22Rv1 (cell line): Measurements from ENCODE around the gene THOC7.

ENCODE experiments used
- H3K27ac ChIP-seq: fragments of 450-650 bp; 2 replicates; pipeline ENCODE4 v1.5.1; 2017
- CTCF ChIP-seq: fragments of 450-650 bp; IDR thresholded peaks from 2 replicates; pipeline ENCODE4 v1.5.1; 2017; ENCODE audit warnings: mild to moderate bottlenecking
- ZFX ChIP-seq: fragments of 450-650 bp; IDR thresholded peaks from 2 replicates; pipeline ENCODE4 v1.6.1; 2017; ENCODE audit warnings: antibody characterized with exemption, borderline replicate concordance

The THOC7 gene

GRCh38 chr3:63814237-63814636 is 49.4 kb downstream of the THOC7 start:
- H3K27ac ChIP-seq: no peak overlapping the region
- TF ChIP-seq ZFX (no peak), CTCF (no peak)

GRCh38 chr3:63809607-63810006 is 54.0 kb downstream of the THOC7 start:
- H3K27ac ChIP-seq: no peak overlapping the region
- TF ChIP-seq CTCF (no peak), ZFX (no peak)

GRCh38 chr3:63808633-63809032 is 55.0 kb downstream of the THOC7 start:
- H3K27ac ChIP-seq: no peak overlapping the region

GRCh38 chr3:63807961-63808565 is 55.5 kb downstream of the THOC7 start:
- TF ChIP-seq ZFX (no peak), CTCF (no peak)
- no peak overlapping the region for H3K27ac ChIP-seq

More at GRCh38 chr3:63808633-63809032, 55.0 kb downstream of the THOC7 start:
- no peak for TF ChIP-seq CTCF
- no peak for TF ChIP-seq ZFX

GRCh38 chr3:63803911-63804310 is 59.7 kb downstream of the THOC7 start:
- no peak overlapping the region for H3K27ac ChIP-seq
- TF ChIP-seq CTCF (no peak), ZFX (no peak)

GRCh38 chr3:63800097-63800496 is 63.5 kb downstream of the THOC7 start:
- H3K27ac ChIP-seq: no peak overlapping the region
- TF ChIP-seq CTCF (no peak), ZFX (no peak)

- H3K27ac ChIP-seq: no peak overlapping the region
- TF ChIP-seq CTCF (no peak), ZFX (no peak)
These were observed 64.7 kb downstream of the THOC7 start for GRCh38 chr3:63798949-63799348.
